LoVo (cell line): ENCODE data around the gene MRPL46.
"Not testable (repeated sequence)": the region's sequence is repeated elsewhere in the genome, so short reads cannot be mapped to it uniquely, and the experiment has no call there.

Source experiments
- DNase-seq: peaks from one replicate; pipeline ENCODE4 v3.0.0-alpha.2; 2016; ENCODE audit warnings: low spot score

Gene MRPL46

GRCh38 chr15:88441076-88441730 is 26.0 kb downstream of the MRPL46 start:
- DNase-seq: no peak

GRCh38 chr15:88440021-88440420 is 27.2 kb downstream of the MRPL46 start:
- DNase-seq: peak; percentile 7

GRCh38 chr15:88438181-88438580 is 29.0 kb downstream of the MRPL46 start:
- DNase-seq: no peak

- not testable (repeated sequence) for DNase-seq
These were observed 33.1 kb downstream of the MRPL46 start for GRCh38 chr15:88434106-88434505.

GRCh38 chr15:88433046-88433685 is 34.0 kb downstream of the MRPL46 start:
- DNase-seq: no peak

- no peak for DNase-seq
These were observed 35.7 kb downstream of the MRPL46 start for GRCh38 chr15:88431441-88431840.

GRCh38 chr15:88430051-88430450 is 37.1 kb downstream of the MRPL46 start:
- DNase-seq: no peak

GRCh38 chr15:88428805-88429605 is 38.2 kb downstream of the MRPL46 start:
- no peak for DNase-seq

- no peak for DNase-seq
These were observed 39.1 kb downstream of the MRPL46 start for GRCh38 chr15:88428053-88428452.

- no peak for DNase-seq
These were observed 40.9 kb downstream of the MRPL46 start for GRCh38 chr15:88426304-88426703.

- DNase-seq: no peak
These were observed 43.9 kb downstream of the MRPL46 start for GRCh38 chr15:88423331-88423730.

- no peak for DNase-seq
These were observed 47.4 kb downstream of the MRPL46 start for GRCh38 chr15:88419830-88420229.
